HG02763 (cell line): ENCODE data around the gene TFDP1.

Experiments
- ATAC-seq: cut with Tn5 transposase; IDR thresholded peaks from one replicate; pipeline ENCODE4 v1.9.1; 2021; ENCODE audit warnings: mild to moderate bottlenecking, moderate library complexity; ENCODE audit not compliant: unreplicated experiment

TFDP1 gene

GRCh38 chr13:113596321-113597200 is 12.0 kb downstream of the TFDP1 start:
- ATAC-seq = no peak

- no peak for ATAC-seq
These were observed 13.0 kb downstream of the TFDP1 start for GRCh38 chr13:113597391-113598080.

GRCh38 chr13:113598081-113598410 is 13.5 kb downstream of the TFDP1 start:
- no peak for ATAC-seq

- ATAC-seq = no peak
These were observed 13.9 kb downstream of the TFDP1 start for GRCh38 chr13:113598481-113598880.

- no peak for ATAC-seq
These were observed 14.8 kb downstream of the TFDP1 start for GRCh38 chr13:113599391-113599790.

GRCh38 chr13:113601166-113602070 is 16.9 kb downstream of the TFDP1 start:
- no peak for ATAC-seq

GRCh38 chr13:113602291-113602988 is 17.9 kb downstream of the TFDP1 start:
- ATAC-seq = no peak

GRCh38 chr13:113603116-113603710 is 18.7 kb downstream of the TFDP1 start:
- ATAC-seq = no peak

- ATAC-seq = no peak
These were observed 19.6 kb downstream of the TFDP1 start for GRCh38 chr13:113604186-113604585.

GRCh38 chr13:113605461-113605860 is 20.9 kb downstream of the TFDP1 start:
- ATAC-seq = no peak

- no peak for ATAC-seq
These were observed 21.4 kb downstream of the TFDP1 start for GRCh38 chr13:113605866-113606438.

GRCh38 chr13:113607056-113607888 is 22.7 kb downstream of the TFDP1 start:
- ATAC-seq = no peak

GRCh38 chr13:113607889-113608635 is 23.5 kb downstream of the TFDP1 start:
- ATAC-seq = no peak

GRCh38 chr13:113608967-113609533 is 24.5 kb downstream of the TFDP1 start:
- no peak for ATAC-seq

GRCh38 chr13:113609616-113610015 is 25.1 kb downstream of the TFDP1 start:
- ATAC-seq = no peak

- no peak for ATAC-seq
These were observed 25.7 kb downstream of the TFDP1 start for GRCh38 chr13:113610266-113610665.

GRCh38 chr13:113611996-113612395 is 27.4 kb downstream of the TFDP1 start:
- no peak for ATAC-seq

GRCh38 chr13:113612607-113613006 is 28.1 kb downstream of the TFDP1 start:
- ATAC-seq = no peak
